GM23248 (cell line): Measurements from ENCODE around the gene SUPT3H. TPM values are rescaled to one million over a fixed set of nuclear protein-coding genes. Genes with fewer than 3 reads are reported as not detected.
A peak's percentile ranks its signal among the peaks of the same experiment; 100 is the strongest.

Experiments used
- DNase-seq: peaks from one replicate; pipeline ENCODE4 v3.0.0-alpha.2; 2015
- H2AFZ ChIP-seq: fragments of 200-600 bp; sonication (generic); 2 replicates; pipeline ENCODE4 v1.6.1; 2016; ENCODE audit warnings: antibody characterized with exemption
- H3F3A ChIP-seq: fragments of 200-600 bp; sonication (generic); 2 replicates; pipeline ENCODE4 v1.6.1; 2016; ENCODE audit warnings: mild to moderate bottlenecking, antibody characterized with exemption, mixed run types; ENCODE audit not compliant: insufficient read depth
- H3K27ac ChIP-seq: fragments of 200-600 bp; sonication (generic); 2 replicates; pipeline ENCODE4 v1.5.1; 2016; ENCODE audit warnings: mild to moderate bottlenecking
- H3K27me3 ChIP-seq: fragments of 200-600 bp; sonication (generic); replicated peaks from 2 replicates; pipeline ENCODE4 v1.6.1; 2016; ENCODE audit warnings: mild to moderate bottlenecking; ENCODE audit not compliant: insufficient read depth
- H3K36me3 ChIP-seq: fragments of 200-600 bp; sonication (generic); 2 replicates; pipeline ENCODE4 v1.6.1; 2016; ENCODE audit warnings: low read depth, mild to moderate bottlenecking
- H3K4me1 ChIP-seq: fragments of 200-600 bp; sonication (generic); 2 replicates; pipeline ENCODE4 v1.6.1; 2016; ENCODE audit warnings: mild to moderate bottlenecking; ENCODE audit not compliant: insufficient read depth
- H3K4me2 ChIP-seq: fragments of 200-600 bp; sonication (generic); one replicate; pipeline ENCODE4 v1.6.1; 2016; ENCODE audit warnings: mild to moderate bottlenecking; ENCODE audit not compliant: unreplicated experiment
- H3K4me3 ChIP-seq: fragments of 200-600 bp; sonication (generic); 2 replicates; pipeline ENCODE4 v1.5.1; 2016; ENCODE audit warnings: mild to moderate bottlenecking
- H3K79me2 ChIP-seq: fragments of 200-600 bp; sonication (generic); 2 replicates; pipeline ENCODE4 v1.6.1; 2016; ENCODE audit warnings: mild to moderate bottlenecking; ENCODE audit not compliant: insufficient read depth
- H3K9ac ChIP-seq: fragments of 200-600 bp; sonication (generic); 2 replicates; pipeline ENCODE4 v1.6.1; 2016; ENCODE audit warnings: mild to moderate bottlenecking
- H3K9me2 ChIP-seq: fragments of 200-600 bp; sonication (generic); 2 replicates; pipeline ENCODE4 v1.6.1; 2016; ENCODE audit warnings: mixed run types, mild to moderate bottlenecking, moderate library complexity; ENCODE audit not compliant: insufficient read depth
- H3K9me3 ChIP-seq: fragments of 200-600 bp; sonication (generic); one replicate; pipeline ENCODE4 v1.6.1; 2017; ENCODE audit warnings: low read depth
- H4K20me1 ChIP-seq: fragments of 200-600 bp; sonication (generic); 2 replicates; pipeline ENCODE4 v1.6.0; 2016; ENCODE audit not compliant: insufficient read depth
- EZH2 ChIP-seq: fragments of 200-600 bp; sonication (generic); IDR thresholded peaks from 2 replicates; pipeline ENCODE4 v1.6.1; 2018; ENCODE audit warnings: antibody characterized with exemption, mild to moderate bottlenecking; ENCODE audit not compliant: insufficient read depth, poor library complexity, severe bottlenecking
- EZH2phosphoT487 ChIP-seq: fragments of 200-600 bp; sonication (generic); IDR thresholded peaks from 2 replicates; pipeline ENCODE4 v1.6.1; 2018; ENCODE audit warnings: antibody characterized with exemption, moderate library complexity, mild to moderate bottlenecking, low read depth; ENCODE audit not compliant: insufficient read depth
- WGBS, 2 experiments: methylation state at CpG; one replicate each; pipeline ENCODE4 v1.1.6; 2015 to 2017; ENCODE audit warnings: low lambda C conversion rate in 2 of 2, low coverage in 1 of 2; ENCODE audit errors: missing lambda C conversion rate in 2 of 2; 5-methylcytosine and 5-hydroxymethylcytosine counted together
- in situ Hi-C: fragments of 300-500 bp; cut with MboI; formaldehyde crosslinking; loops from 2 replicates; pipeline ENCODE4 v1.15.0; 2020
- polyA plus RNA-seq: library from polyadenylated mRNA; unstranded; fragments of >200 nt; fragmentation: Nextera tagmentation; extraction: Ambion mirVana; gene quantifications from 2 replicates; pipeline ENCODE4 v1.2.1, GENCODE V29; 2016
- total RNA-seq: library from RNA; depleted of rRNA; stranded (reverse); fragments of >200 nt; shearing (Covaris generic); gene quantifications from 2 replicates; pipeline ENCODE4 v1.2.3, GENCODE V29; 2014

The SUPT3H gene
- total and polyA plus RNA-seq, 2 experiments from 2014 or later, result 9.3 to 12.4 TPM

DNA sequence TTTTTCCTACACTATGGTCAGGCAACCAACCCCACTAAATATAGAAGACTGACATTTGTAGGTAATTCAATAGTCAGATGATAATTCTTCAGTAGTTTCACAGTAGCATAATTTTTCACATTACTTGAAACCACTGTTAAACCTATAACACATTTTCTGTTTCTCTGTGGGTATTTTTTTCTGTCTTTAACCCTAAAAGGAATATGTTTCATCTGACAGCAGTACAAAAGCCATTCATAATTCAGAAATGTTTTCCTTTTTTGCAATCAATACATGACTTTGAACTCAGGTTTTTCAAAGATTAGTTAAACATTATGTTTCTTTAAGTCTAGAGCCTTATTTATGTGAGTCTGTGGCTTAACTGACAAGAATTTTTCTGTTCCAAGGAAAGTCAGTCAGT lies 178.2 kb downstream of the SUPT3H start:
- Histone ChIP-seq H3K4me2 (no peak overlapping the region), H3K27ac (no peak overlapping the region), H3F3A (no peaks in the 10 kb centered on the region), H3K4me1 (no peaks in the 10 kb centered on the region), H3K27me3 (no peaks in the 10 kb centered on the region), H4K20me1 (no peaks in the 10 kb centered on the region), H3K4me3 (no peak overlapping the region), H3K9me3 (no peaks in the 10 kb centered on the region), H3K79me2 (no peaks in the 10 kb centered on the region), H3K9ac (no peak overlapping the region), H2AFZ (no peak overlapping the region), H3K36me3 (no peaks in the 10 kb centered on the region), H3K9me2 (no peaks in the 10 kb centered on the region)
- in situ Hi-C loops, result no loop called here
- TF ChIP-seq EZH2 (no peak), EZH2phosphoT487 (no peak)
- DNase-seq, result no peak

DNA sequence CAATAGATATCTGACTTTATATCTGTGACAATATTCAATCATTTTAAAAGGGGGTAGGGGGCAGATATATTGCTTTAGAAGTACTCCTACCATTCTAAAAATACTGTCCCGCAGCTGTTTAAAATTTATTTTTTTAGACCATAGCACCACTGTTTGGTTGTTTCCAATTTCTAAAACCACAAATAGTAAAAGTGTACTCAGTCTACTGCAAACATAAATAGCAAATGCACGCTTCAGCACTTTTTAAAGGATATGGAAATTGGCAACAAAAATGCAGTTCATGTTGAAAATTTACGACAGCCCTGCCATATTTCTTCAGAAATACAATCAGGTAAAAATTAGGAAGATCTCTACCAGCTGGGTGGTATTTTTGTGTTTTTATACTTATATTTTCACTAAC lies 181.6 kb downstream of the SUPT3H start:
- Histone ChIP-seq H3K79me2 (no peaks in the 10 kb centered on the region), H3K27me3 (no peaks in the 10 kb centered on the region), H3K4me3 (no peak overlapping the region), H4K20me1 (no peaks in the 10 kb centered on the region), H3K9ac (no peak overlapping the region), H3K27ac (no peak overlapping the region), H3F3A (no peaks in the 10 kb centered on the region), H2AFZ (no peak overlapping the region), H3K4me2 (no peak overlapping the region), H3K9me3 (no peaks in the 10 kb centered on the region), H3K36me3 (no peaks in the 10 kb centered on the region), H3K4me1 (no peaks in the 10 kb centered on the region), H3K9me2 (no peaks in the 10 kb centered on the region)
- in situ Hi-C loops, result no loop called here
- DNase-seq, result no peak
- TF ChIP-seq EZH2phosphoT487 (no peak), EZH2 (no peak)
- WGBS, 2 experiments, result 81 to 85% methylated on average over 3 of the region's 3 CpGs

GRCh38 chr6:45195137-45195536 lies 182.6 kb downstream of the SUPT3H start:
- Histone ChIP-seq H3K27ac (no peak overlapping the region), H3K4me2 (no peak overlapping the region), H2AFZ (no peak overlapping the region), H3K79me2 (no peaks in the 10 kb centered on the region), H3K4me3 (no peak overlapping the region), H3K36me3 (no peaks in the 10 kb centered on the region), H3K9me2 (no peaks in the 10 kb centered on the region), H3F3A (no peaks in the 10 kb centered on the region), H3K9me3 (no peaks in the 10 kb centered on the region), H3K9ac (no peak overlapping the region), H4K20me1 (no peaks in the 10 kb centered on the region), H3K4me1 (no peaks in the 10 kb centered on the region), H3K27me3 (no peaks in the 10 kb centered on the region)
- in situ Hi-C loops, result no loop called here
- DNase-seq, result no peak
- WGBS, 2 experiments, result 73 to 93% methylated on average over 1 of the region's 1 CpG
- TF ChIP-seq EZH2, result no peak
- TF ChIP-seq EZH2phosphoT487, result no peak

- no peaks in the 10 kb centered on the region for H3K27me3 ChIP-seq
- 75 to 81% methylated on average over 2 of the region's 2 CpGs for WGBS, 2 experiments
- H3K79me2 ChIP-seq, result no peaks in the 10 kb centered on the region
- no peak overlapping the region for H3K9ac ChIP-seq
- DNase-seq, result peak; percentile 36
- no peaks in the 10 kb centered on the region for H3K9me3 ChIP-seq
- in situ Hi-C loops, result no loop called here
- no peak overlapping the region for H3K4me3 ChIP-seq
- no peak overlapping the region for H3K4me2 ChIP-seq
- peaks cover 5% of the 10 kb centered on the region; the same call in 1 of the 2 replicates for H3K4me1 ChIP-seq
- no peaks in the 10 kb centered on the region; the same call in 1 of the 2 replicates for H3K9me2 ChIP-seq
- H4K20me1 ChIP-seq, result no peaks in the 10 kb centered on the region
- no peak for TF ChIP-seq EZH2
- TF ChIP-seq EZH2phosphoT487, result no peak
- H3F3A ChIP-seq, result no peaks in the 10 kb centered on the region
- H2AFZ ChIP-seq, result no peak overlapping the region
- H3K27ac ChIP-seq, result no peak overlapping the region
- no peaks in the 10 kb centered on the region for H3K36me3 ChIP-seq
These were observed 185.2 kb downstream of the SUPT3H start for GRCh38 chr6:45192556-45192955.

- peaks cover 5% of the 10 kb centered on the region; the same call in 1 of the 2 replicates for H3K4me1 ChIP-seq
- TF ChIP-seq EZH2phosphoT487 (no peak), EZH2 (no peak)
- H3K79me2 ChIP-seq, result no peaks in the 10 kb centered on the region
- no peaks in the 10 kb centered on the region for H3F3A ChIP-seq
- H3K27ac ChIP-seq, result no peak overlapping the region
- H3K9ac ChIP-seq, result no peak overlapping the region
- no peaks in the 10 kb centered on the region for H4K20me1 ChIP-seq
- H3K4me2 ChIP-seq, result no peak overlapping the region
- no peaks in the 10 kb centered on the region for H3K9me3 ChIP-seq
- H3K4me3 ChIP-seq, result no peak overlapping the region
- H3K9me2 ChIP-seq, result no peaks in the 10 kb centered on the region; the same call in 1 of the 2 replicates
- H3K27me3 ChIP-seq, result no peaks in the 10 kb centered on the region
- WGBS, 2 experiments, result 78 to 79% methylated on average over 4 of the region's 4 CpGs
- in situ Hi-C loops, result no loop called here
- H3K36me3 ChIP-seq, result no peaks in the 10 kb centered on the region
- no peak overlapping the region for H2AFZ ChIP-seq
- DNase-seq, result no peak
These were observed 186.3 kb downstream of the SUPT3H start for GRCh38 chr6:45191414-45191813.
